Measurements from ENCODE around the gene ZNF148.

DNA sequence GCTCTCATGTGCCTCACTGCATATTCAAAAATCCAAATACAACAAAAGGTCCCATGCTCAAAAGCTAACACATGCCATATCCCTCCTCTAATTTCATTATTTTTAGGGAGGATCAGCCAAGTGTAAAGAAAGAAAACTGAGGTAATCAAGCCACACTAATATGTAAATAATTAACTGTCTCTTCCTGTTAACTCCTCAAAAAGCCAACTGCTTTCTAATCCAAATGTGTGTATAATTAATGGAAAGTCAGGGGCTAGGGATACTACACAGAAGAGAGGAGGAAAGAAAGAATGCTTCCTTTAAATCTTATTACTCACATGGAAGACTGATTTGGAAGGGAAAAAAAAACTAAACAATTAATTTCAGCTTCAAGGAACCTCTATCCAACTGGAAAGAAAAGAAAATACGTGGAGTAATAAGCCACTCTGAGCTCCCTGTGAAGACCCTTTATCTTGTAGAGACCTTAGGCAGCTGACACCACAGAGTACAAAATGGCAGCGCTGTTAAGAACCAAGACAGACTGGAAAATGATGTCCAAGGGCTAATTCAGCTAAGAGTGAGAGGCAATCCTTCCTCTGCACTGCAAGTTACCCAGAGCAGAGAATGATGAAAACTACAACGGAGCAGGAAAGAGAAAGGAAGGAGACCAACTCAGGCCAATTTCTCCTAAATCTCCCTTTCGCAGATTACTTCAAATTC lies 56.8 kb downstream of the ZNF148 start:
- TF ChIP-seq, protein P1, sequence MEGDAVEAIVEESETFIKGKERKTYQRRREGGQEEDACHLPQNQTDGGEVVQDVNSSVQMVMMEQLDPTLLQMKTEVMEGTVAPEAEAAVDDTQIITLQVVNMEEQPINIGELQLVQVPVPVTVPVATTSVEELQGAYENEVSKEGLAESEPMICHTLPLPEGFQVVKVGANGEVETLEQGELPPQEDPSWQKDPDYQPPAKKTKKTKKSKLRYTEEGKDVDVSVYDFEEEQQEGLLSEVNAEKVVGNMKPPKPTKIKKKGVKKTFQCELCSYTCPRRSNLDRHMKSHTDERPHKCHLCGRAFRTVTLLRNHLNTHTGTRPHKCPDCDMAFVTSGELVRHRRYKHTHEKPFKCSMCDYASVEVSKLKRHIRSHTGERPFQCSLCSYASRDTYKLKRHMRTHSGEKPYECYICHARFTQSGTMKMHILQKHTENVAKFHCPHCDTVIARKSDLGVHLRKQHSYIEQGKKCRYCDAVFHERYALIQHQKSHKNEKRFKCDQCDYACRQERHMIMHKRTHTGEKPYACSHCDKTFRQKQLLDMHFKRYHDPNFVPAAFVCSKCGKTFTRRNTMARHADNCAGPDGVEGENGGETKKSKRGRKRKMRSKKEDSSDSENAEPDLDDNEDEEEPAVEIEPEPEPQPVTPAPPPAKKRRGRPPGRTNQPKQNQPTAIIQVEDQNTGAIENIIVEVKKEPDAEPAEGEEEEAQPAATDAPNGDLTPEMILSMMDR (IDR thresholded peaks at IDR 0.05) = no peak
- TF ChIP-seq ZFX (IDR thresholded peaks at IDR 0.05; ENCODE audit: borderline replicate concordance) = no peak

Data from 22Rv1 (cell line).